HepG2 (cell line): ENCODE data around the gene ARHGAP26. TPM values are rescaled to one million over a fixed set of nuclear protein-coding genes. Genes with fewer than 3 reads are reported as not detected.
A peak's percentile ranks its signal among the peaks of the same experiment; 100 is the strongest.

ENCODE experiments used
- ATF5 ChIP-seq: sonication (generic); formaldehyde crosslinking; IDR thresholded peaks from 2 replicates; pipeline ENCODE4 v1.4.0; 2020; ENCODE audit warnings: mild to moderate bottlenecking, low read depth, missing genetic modification reagents
- FOXA3 ChIP-seq: IDR thresholded peaks from 2 replicates; pipeline ENCODE4 v1.6.1; 2016; ENCODE audit warnings: missing genetic modification reagents, missing compliant biosample characterization
- GFI1 ChIP-seq: sonication (generic); formaldehyde crosslinking; IDR thresholded peaks from 2 replicates; pipeline ENCODE4 v1.5.0; 2020; ENCODE audit warnings: missing genetic modification reagents, mild to moderate bottlenecking, borderline replicate concordance
- HNF4G ChIP-seq, 2 experiments: sonication (generic) in 1 of 2; formaldehyde crosslinking in 1 of 2; IDR thresholded peaks; 2 replicates each; pipeline versions ENCODE4 v1.4.0 to v1.6.1; 2011 to 2020; ENCODE audit warnings: borderline replicate concordance in 2 of 2, low read depth in 2 of 2, mild to moderate bottlenecking in 2 of 2, low read length in 1 of 2, missing genetic modification reagents in 1 of 2, moderate library complexity in 1 of 2
- MAX ChIP-seq: IDR thresholded peaks from 2 replicates; pipeline ENCODE4 v1.6.1; 2012; ENCODE audit warnings: inconsistent platforms
- MXD3 ChIP-seq: IDR thresholded peaks from 2 replicates; pipeline ENCODE4 v1.6.1; 2016; ENCODE audit warnings: mild to moderate bottlenecking, missing biosample characterization, missing genetic modification reagents
- MXD4 ChIP-seq: IDR thresholded peaks from 2 replicates; pipeline ENCODE4 v1.6.1; 2016; ENCODE audit warnings: mild to moderate bottlenecking, missing biosample characterization, missing genetic modification reagents
- NPAS2 ChIP-seq: sonication (generic); formaldehyde crosslinking; IDR thresholded peaks from 2 replicates; pipeline ENCODE4 v1.8.0; 2022; ENCODE audit warnings: mild to moderate bottlenecking, missing genetic modification reagents, borderline replicate concordance
- PLSCR1 ChIP-seq: sonication (generic); formaldehyde crosslinking; IDR thresholded peaks from 2 replicates; pipeline ENCODE4 v1.5.0; 2020; ENCODE audit warnings: missing genetic modification reagents, mild to moderate bottlenecking, borderline replicate concordance
- SOX13 ChIP-seq, 3 experiments: fragments of 450-650 bp in 1 of 3; sonication (generic) in 1 of 3; formaldehyde crosslinking in 1 of 3; IDR thresholded peaks in 2 of 3; conservative IDR thresholded peaks in 1 of 3; 2 replicates each; pipeline versions ENCODE4 v1.5.0 to v1.6.1; 2016 to 2020; ENCODE audit warnings: antibody characterized with exemption in 1 of 3, mild to moderate bottlenecking in 1 of 3, missing compliant biosample characterization in 1 of 3, missing genetic modification reagents in 1 of 3, moderate library complexity in 1 of 3
- STAT5B ChIP-seq: sonication (generic); formaldehyde crosslinking; IDR thresholded peaks from 2 replicates; pipeline ENCODE4 v1.4.0; 2020; ENCODE audit warnings: missing genetic modification reagents
- SUZ12 ChIP-seq: fragments of 150-350 bp; IDR thresholded peaks from 2 replicates; pipeline ENCODE4 v1.6.1; 2014; ENCODE audit warnings: low read depth, low read length
- TARDBP ChIP-seq: sonication (generic); formaldehyde crosslinking; IDR thresholded peaks from 2 replicates; pipeline ENCODE4 v1.8.0; 2022; ENCODE audit warnings: mild to moderate bottlenecking, missing genetic modification reagents
- THAP7 ChIP-seq: sonication (generic); formaldehyde crosslinking; IDR thresholded peaks from 2 replicates; pipeline ENCODE4 v1.8.1; 2023; ENCODE audit warnings: mild to moderate bottlenecking, missing genetic modification reagents
- YY1 ChIP-seq: IDR thresholded peaks from 2 replicates; pipeline ENCODE4 v1.6.1; 2011; ENCODE audit warnings: low read length, low read depth, moderate library complexity, mild to moderate bottlenecking; ENCODE audit not compliant: insufficient read depth, insufficient replicate concordance
- ZBTB42 ChIP-seq: sonication (generic); formaldehyde crosslinking; IDR thresholded peaks from 2 replicates; pipeline ENCODE4 v1.5.0; 2020; ENCODE audit warnings: mild to moderate bottlenecking, missing genetic modification reagents
- ZBTB49 ChIP-seq: sonication (generic); formaldehyde crosslinking; IDR thresholded peaks from 2 replicates; pipeline ENCODE4 v1.4.0; 2020; ENCODE audit warnings: missing genetic modification reagents, borderline replicate concordance
- ZBTB7B ChIP-seq: sonication (generic); formaldehyde crosslinking; IDR thresholded peaks from 2 replicates; pipeline ENCODE4 v1.4.0; 2020; ENCODE audit warnings: missing genetic modification reagents
- ZFP1 ChIP-seq: IDR thresholded peaks from 2 replicates; pipeline ENCODE4 v1.6.1; 2016
- ZNF274 ChIP-seq: sonication (generic); formaldehyde crosslinking; IDR thresholded peaks from 2 replicates; pipeline ENCODE4 v1.5.1; 2020; ENCODE audit warnings: mild to moderate bottlenecking, missing genetic modification reagents
- ZNF547 ChIP-seq: sonication (generic); formaldehyde crosslinking; IDR thresholded peaks from 2 replicates; pipeline ENCODE4 v1.5.1; 2020; ENCODE audit warnings: mild to moderate bottlenecking, missing genetic modification reagents
- ZNF615 ChIP-seq: sonication (generic); formaldehyde crosslinking; IDR thresholded peaks from 2 replicates; pipeline ENCODE4 v1.5.0; 2020; ENCODE audit warnings: mild to moderate bottlenecking, missing genetic modification reagents, borderline replicate concordance
- ZNF816 ChIP-seq: sonication (generic); formaldehyde crosslinking; IDR thresholded peaks from 2 replicates; pipeline ENCODE4 v1.8.0; 2022; ENCODE audit warnings: missing genetic modification reagents, mild to moderate bottlenecking, borderline replicate concordance
- ZSCAN12 ChIP-seq: sonication (generic); formaldehyde crosslinking; IDR thresholded peaks from 2 replicates; pipeline ENCODE4 v1.9.0; 2021; ENCODE audit warnings: mild to moderate bottlenecking, missing genetic modification reagents
- ZSCAN22 ChIP-seq: sonication (generic); formaldehyde crosslinking; IDR thresholded peaks from 2 replicates; pipeline ENCODE4 v1.4.0; 2020; ENCODE audit warnings: mild to moderate bottlenecking, missing genetic modification reagents
- ZSCAN25 ChIP-seq: sonication (generic); formaldehyde crosslinking; IDR thresholded peaks from 2 replicates; pipeline ENCODE4 v1.8.0; 2022; ENCODE audit warnings: mild to moderate bottlenecking, missing genetic modification reagents
- polyA plus RNA-seq, 8 experiments: library from polyadenylated mRNA; depleted of rRNA in 3 of 8; stranded (reverse) in 7 of 8; unstranded in 1 of 8; fragments of >200 nt; fragmentation: Illumina TruSeq in 4 of 8; extraction: Trizol in 4 of 8; gene quantifications; 2 replicates each; pipeline versions ENCODE4 v1.2.1 to v1.2.3, GENCODE V29; 2011 to 2016; ENCODE audit warnings: low read depth in 4 of 8, missing spikeins in 1 of 8, mixed read lengths in 1 of 8; ENCODE audit not compliant: insufficient read depth in 1 of 8
- total RNA-seq, 5 experiments: library from RNA; depleted of rRNA; stranded (reverse); fragments of >200 nt; fragmentation: Illumina TruSeq; extraction: Trizol; gene quantifications; 2 replicates each; pipeline ENCODE4 v1.2.3, GENCODE V29; 2016; ENCODE audit warnings: low read depth in 1 of 5

ARHGAP26 gene
- total and polyA plus RNA-seq, 2 of the 13 experiments (the other 11 are each of a cell fraction or from before 2014, with no cell fraction given): 9.6 to 18.2 TPM

GRCh38 chr5:143199843-143200242 lies 429.7 kb downstream of the ARHGAP26 start (continued):
- TF ChIP-seq GFI1 (no peak), NPAS2 (CRISPR knock-in tag) (no peak), ZSCAN25 (CRISPR knock-in tag) (no peak), ZBTB7B (peak; percentile 52; the same call in 1 of the 2 replicates), SUZ12 (no peak), ZBTB42 (no peak), PLSCR1 (CRISPR knock-in tag) (no peak), ZNF547 (CRISPR knock-in tag) (no peak), MXD4 (no peak), ZSCAN22 (CRISPR knock-in tag) (no peak), MXD3 (CRISPR knock-in tag) (no peak), ZNF274 (no peak), ZSCAN12 (CRISPR knock-in tag) (no peak), TARDBP (CRISPR knock-in tag) (0 out of 2 replicates have a peak, but pooled peaks have one; percentile 14), YY1 (no peak), ZFP1 (CRISPR knock-in tag) (no peak), ZNF816 (CRISPR knock-in tag) (no peak), FOXA3 (CRISPR knock-in tag) (0 out of 2 replicates have a peak, but pooled peaks have one; percentile 28), SOX13 (IDR thresholded peaks at IDR 0.05) (no peak), SOX13 (CRISPR knock-in tag; conservative IDR thresholded peaks at IDR 0.05 in 1 of 2, IDR thresholded peaks at IDR 0.05 in 1 of 2) (peak in 1 of 2 experiments; percentile 61; a peak in 2 of 4 replicates), HNF4G (IDR thresholded peaks at IDR 0.05; ENCODE audit: borderline replicate concordance, low read depth, low read length) (0 out of 2 replicates have a peak, but pooled peaks have one; percentile 39), HNF4G (CRISPR knock-in tag; IDR thresholded peaks at IDR 0.05; ENCODE audit: borderline replicate concordance, low read depth) (no peak), ZBTB49 (CRISPR knock-in tag) (no peak), ATF5 (CRISPR knock-in tag) (no peak), ZNF615 (CRISPR knock-in tag) (no peak), MAX (peak; percentile 48; the same call in 1 of the 2 replicates), STAT5B (CRISPR knock-in tag) (no peak), THAP7 (no peak)
